ENCODE results near the gene DIAPH2. TPM values are rescaled to one million over a fixed set of nuclear protein-coding genes. Genes with fewer than 3 reads are reported as not detected.

The DIAPH2 gene
- total and polyA plus RNA-seq, 2 experiments from 2014 or later = 7.5 to 8.1 TPM

DNA sequence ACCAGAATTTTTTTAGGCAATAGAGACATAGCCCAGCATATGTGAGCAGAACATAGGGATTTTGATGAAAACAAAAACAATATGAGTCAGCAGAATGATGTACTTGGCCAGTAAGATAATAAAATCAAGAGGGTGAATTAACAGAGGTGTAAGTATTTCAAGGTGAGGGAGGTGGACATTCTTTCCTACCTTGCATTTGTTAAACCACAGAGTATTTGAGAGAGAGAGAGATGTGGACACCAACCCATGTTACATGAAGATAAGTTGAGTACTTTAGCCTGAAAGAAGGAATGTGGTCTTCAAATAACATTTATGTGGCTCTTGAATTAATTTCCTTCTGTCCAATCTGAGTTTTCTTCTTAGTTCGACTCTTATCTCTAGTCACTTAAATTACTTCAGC, 68.6 kb downstream of the DIAPH2 start:
- no peaks in the 10 kb centered on the region for H3K27me3 ChIP-seq (replicated peaks; ENCODE audit: insufficient read depth)
- DNase-seq = no peak
- no peaks in the 10 kb centered on the region for H3K4me1 ChIP-seq (ENCODE audit: insufficient read depth)
- in situ Hi-C loops (cut with MboI) = loop anchor here (25.0 kb wide), 1 partner anchor 934 kb away; no protein-coding TSS in a partner anchor
- H3K79me2 ChIP-seq (ENCODE audit: insufficient read depth) = no peaks in the 10 kb centered on the region
- no peak overlapping the region for H3K4me2 ChIP-seq (ENCODE audit: unreplicated experiment)
- H3K9me3 ChIP-seq (ENCODE audit: low read depth) = no peaks in the 10 kb centered on the region
- H3K27ac ChIP-seq = no peak overlapping the region
- no peak overlapping the region for H3K9ac ChIP-seq
- no peak overlapping the region for H3K4me3 ChIP-seq
- H3F3A ChIP-seq (ENCODE audit: insufficient read depth) = no peaks in the 10 kb centered on the region
- no peak overlapping the region for H2AFZ ChIP-seq
- no peaks in the 10 kb centered on the region for H4K20me1 ChIP-seq (ENCODE audit: insufficient read depth)
- no peaks in the 10 kb centered on the region for H3K9me2 ChIP-seq (ENCODE audit: insufficient read depth)
- no peak for TF ChIP-seq EZH2phosphoT487 (IDR thresholded peaks at IDR 0.05; ENCODE audit: insufficient read depth, low read depth)
- no peak for TF ChIP-seq EZH2 (IDR thresholded peaks at IDR 0.05; ENCODE audit: insufficient read depth, poor library complexity, severe bottlenecking)
- H3K36me3 ChIP-seq (ENCODE audit: low read depth) = no peaks in the 10 kb centered on the region
- WGBS, 2 experiments (ENCODE audit: low coverage in 1 of 2, low lambda C conversion rate in 2 of 2, missing lambda C conversion rate in 2 of 2) = 100% methylated on average over 1 of the region's 1 CpG

DNA sequence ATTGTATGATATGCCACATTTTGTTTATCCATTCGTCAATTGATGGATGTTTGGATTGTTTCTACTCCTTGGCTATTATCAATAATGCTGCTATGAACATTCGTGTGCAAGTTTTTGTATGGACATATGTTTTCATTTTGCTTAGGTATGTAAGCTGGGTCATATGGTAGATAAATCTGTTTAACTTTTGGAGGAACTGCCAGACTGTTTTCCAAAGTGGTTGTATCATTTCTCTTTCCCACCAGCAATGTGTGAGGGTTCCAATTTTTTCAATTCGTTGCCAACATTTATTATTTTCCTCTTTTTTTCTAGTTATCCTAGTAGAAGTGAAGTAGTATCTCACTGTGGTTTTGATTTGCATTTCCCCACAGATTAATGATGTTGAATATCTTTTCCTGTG, 71.8 kb downstream of the DIAPH2 start:
- in situ Hi-C loops (cut with MboI) = loop anchor here (25.0 kb wide), 1 partner anchor 931 kb away; no protein-coding TSS in a partner anchor
- 15 to 16% methylated on average over 3 of the region's 3 CpGs for WGBS, 2 experiments (ENCODE audit: low coverage in 1 of 2, low lambda C conversion rate in 2 of 2, missing lambda C conversion rate in 2 of 2)
- no peak for DNase-seq

DNA sequence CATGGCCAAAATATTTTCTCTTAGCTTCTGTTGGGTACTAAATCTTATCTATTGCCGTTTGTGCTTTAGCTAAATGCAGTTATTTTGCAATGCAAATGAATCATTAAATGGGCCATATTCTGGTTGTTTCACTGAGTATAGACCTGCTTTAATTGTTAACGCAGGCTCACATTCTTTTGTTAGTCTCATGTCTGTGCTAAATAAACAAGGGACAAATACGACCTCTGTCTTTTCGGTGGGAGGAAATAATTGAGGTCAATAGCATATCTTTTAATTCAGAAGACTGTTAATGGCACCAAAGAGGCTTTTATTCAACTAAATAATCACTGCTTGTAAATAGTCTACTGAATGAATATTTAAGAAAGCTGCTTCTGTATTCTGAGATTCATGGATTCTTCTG, 76.9 kb downstream of the DIAPH2 start:
- Histone ChIP-seq H3K27ac (no peak overlapping the region), H3K36me3 (ENCODE audit: low read depth) (no peaks in the 10 kb centered on the region), H3K4me3 (no peak overlapping the region), H3K9me3 (ENCODE audit: low read depth) (no peaks in the 10 kb centered on the region), H3K9me2 (ENCODE audit: insufficient read depth) (no peaks in the 10 kb centered on the region), H2AFZ (no peak overlapping the region), H3K9ac (no peak overlapping the region), H3F3A (ENCODE audit: insufficient read depth) (no peaks in the 10 kb centered on the region), H3K79me2 (ENCODE audit: insufficient read depth) (no peaks in the 10 kb centered on the region), H3K4me2 (ENCODE audit: unreplicated experiment) (no peak overlapping the region), H3K4me1 (ENCODE audit: insufficient read depth) (no peaks in the 10 kb centered on the region), H3K27me3 (replicated peaks; ENCODE audit: insufficient read depth) (no peaks in the 10 kb centered on the region), H4K20me1 (ENCODE audit: insufficient read depth) (no peaks in the 10 kb centered on the region)
- in situ Hi-C loops (cut with MboI) = loop anchor here (25.0 kb wide), 1 partner anchor 926 kb away; no protein-coding TSS in a partner anchor
- TF ChIP-seq EZH2phosphoT487 (IDR thresholded peaks at IDR 0.05; ENCODE audit: insufficient read depth, low read depth) = no peak
- no peak for TF ChIP-seq EZH2 (IDR thresholded peaks at IDR 0.05; ENCODE audit: insufficient read depth, poor library complexity, severe bottlenecking)
- no peak for DNase-seq
- 95 to 100% methylated on average over 4 of the region's 4 CpGs for WGBS, 2 experiments (ENCODE audit: low coverage in 1 of 2, low lambda C conversion rate in 2 of 2, missing lambda C conversion rate in 2 of 2)

More for the DNA sequence above, 71.8 kb downstream of the DIAPH2 start:
- Histone ChIP-seq H3K9me3 (ENCODE audit: low read depth) (no peaks in the 10 kb centered on the region), H3K36me3 (ENCODE audit: low read depth) (no peaks in the 10 kb centered on the region), H3K9ac (no peak overlapping the region), H4K20me1 (ENCODE audit: insufficient read depth) (no peaks in the 10 kb centered on the region), H3K79me2 (ENCODE audit: insufficient read depth) (no peaks in the 10 kb centered on the region), H3K27me3 (replicated peaks; ENCODE audit: insufficient read depth) (no peaks in the 10 kb centered on the region), H2AFZ (no peak overlapping the region), H3K4me3 (no peak overlapping the region), H3K27ac (no peak overlapping the region), H3K9me2 (ENCODE audit: insufficient read depth) (no peaks in the 10 kb centered on the region), H3K4me1 (ENCODE audit: insufficient read depth) (no peaks in the 10 kb centered on the region), H3K4me2 (ENCODE audit: unreplicated experiment) (no peak overlapping the region), H3F3A (ENCODE audit: insufficient read depth) (no peaks in the 10 kb centered on the region)
- TF ChIP-seq EZH2 (IDR thresholded peaks at IDR 0.05; ENCODE audit: insufficient read depth, poor library complexity, severe bottlenecking) (no peak), EZH2phosphoT487 (IDR thresholded peaks at IDR 0.05; ENCODE audit: insufficient read depth, low read depth) (no peak)

DNA sequence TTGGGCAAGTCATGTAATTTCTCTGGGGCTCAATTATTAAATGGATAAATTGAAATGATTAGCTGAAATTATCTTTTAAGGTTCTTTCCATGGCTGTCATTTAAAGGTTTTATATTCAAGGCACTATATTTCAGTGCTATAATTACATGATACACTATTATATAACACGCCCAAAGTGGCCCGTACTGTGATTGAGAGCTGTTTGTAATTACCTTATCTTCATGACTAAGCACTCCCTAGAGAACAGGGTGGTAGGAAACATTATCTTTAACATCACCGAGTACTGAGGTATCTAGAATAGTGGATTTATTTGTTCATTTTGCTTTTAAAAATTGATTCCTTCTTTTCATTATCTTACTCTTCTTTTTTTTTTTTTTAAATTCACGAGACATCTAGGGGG, 79.0 kb downstream of the DIAPH2 start:
- DNase-seq = no peak
- no peak for TF ChIP-seq EZH2 (IDR thresholded peaks at IDR 0.05; ENCODE audit: insufficient read depth, poor library complexity, severe bottlenecking)
- no peak for TF ChIP-seq EZH2phosphoT487 (IDR thresholded peaks at IDR 0.05; ENCODE audit: insufficient read depth, low read depth)
- no peak overlapping the region for H3K9ac ChIP-seq
- 94 to 96% methylated on average over 4 of the region's 4 CpGs for WGBS, 2 experiments (ENCODE audit: low coverage in 1 of 2, low lambda C conversion rate in 2 of 2, missing lambda C conversion rate in 2 of 2)
- H3K79me2 ChIP-seq (ENCODE audit: insufficient read depth) = no peaks in the 10 kb centered on the region
- H3K4me2 ChIP-seq (ENCODE audit: unreplicated experiment) = no peak overlapping the region
- H3K4me1 ChIP-seq (ENCODE audit: insufficient read depth) = no peaks in the 10 kb centered on the region
- H3F3A ChIP-seq (ENCODE audit: insufficient read depth) = no peaks in the 10 kb centered on the region
- H2AFZ ChIP-seq = no peak overlapping the region
- H3K4me3 ChIP-seq = no peak overlapping the region
- no peak overlapping the region for H3K27ac ChIP-seq
- H3K9me3 ChIP-seq (ENCODE audit: low read depth) = no peaks in the 10 kb centered on the region
- H3K9me2 ChIP-seq (ENCODE audit: insufficient read depth) = no peaks in the 10 kb centered on the region
- no peaks in the 10 kb centered on the region for H3K27me3 ChIP-seq (replicated peaks; ENCODE audit: insufficient read depth)
- no peaks in the 10 kb centered on the region for H3K36me3 ChIP-seq (ENCODE audit: low read depth)
- H4K20me1 ChIP-seq (ENCODE audit: insufficient read depth) = no peaks in the 10 kb centered on the region
- in situ Hi-C loops (cut with MboI) = loop anchor here (25.0 kb wide), 1 partner anchor 924 kb away; no protein-coding TSS in a partner anchor

DNA sequence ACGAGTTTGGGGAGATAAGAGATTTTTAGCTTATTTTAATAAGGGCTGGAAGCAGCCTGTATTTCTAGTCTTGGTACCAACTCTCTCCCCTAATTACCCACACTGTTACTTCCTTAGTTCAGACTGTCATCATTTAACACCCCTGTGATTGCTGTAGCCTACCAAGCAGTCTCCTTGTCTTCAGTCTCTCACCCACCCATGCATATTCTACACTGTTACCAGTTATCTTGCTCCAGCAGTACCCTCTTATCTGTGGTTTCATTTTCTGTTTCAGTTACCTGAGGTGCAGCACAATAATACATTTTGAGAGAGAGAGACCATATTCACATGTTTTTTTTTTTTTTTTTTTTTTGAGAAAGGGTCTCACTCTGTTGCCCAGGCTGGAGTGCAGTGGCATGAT, 80.2 kb downstream of the DIAPH2 start:
- 100% methylated on average over 1 of the region's 1 CpG for WGBS, 2 experiments (ENCODE audit: low coverage in 1 of 2, low lambda C conversion rate in 2 of 2, missing lambda C conversion rate in 2 of 2)
- Histone ChIP-seq H3K9ac (no peak overlapping the region), H3K27me3 (replicated peaks; ENCODE audit: insufficient read depth) (no peaks in the 10 kb centered on the region), H3K4me1 (ENCODE audit: insufficient read depth) (no peaks in the 10 kb centered on the region), H3K79me2 (ENCODE audit: insufficient read depth) (no peaks in the 10 kb centered on the region), H3K36me3 (ENCODE audit: low read depth) (no peaks in the 10 kb centered on the region), H2AFZ (no peak overlapping the region), H3K4me2 (ENCODE audit: unreplicated experiment) (no peak overlapping the region), H3F3A (ENCODE audit: insufficient read depth) (no peaks in the 10 kb centered on the region), H3K9me2 (ENCODE audit: insufficient read depth) (no peaks in the 10 kb centered on the region), H4K20me1 (ENCODE audit: insufficient read depth) (no peaks in the 10 kb centered on the region), H3K4me3 (no peak overlapping the region), H3K27ac (no peak overlapping the region), H3K9me3 (ENCODE audit: low read depth) (no peaks in the 10 kb centered on the region)
- no peak for TF ChIP-seq EZH2 (IDR thresholded peaks at IDR 0.05; ENCODE audit: insufficient read depth, poor library complexity, severe bottlenecking)
- no peak for TF ChIP-seq EZH2phosphoT487 (IDR thresholded peaks at IDR 0.05; ENCODE audit: insufficient read depth, low read depth)
- in situ Hi-C loops (cut with MboI) = loop anchor here (25.0 kb wide), 1 partner anchor 922 kb away; no protein-coding TSS in a partner anchor
- DNase-seq = no peak

Measured in GM23248 (cell line).